Measurements from ENCODE around the gene GATD1. TPM values are rescaled to one million over a fixed set of nuclear protein-coding genes. Genes with fewer than 3 reads are reported as not detected.

The GATD1 gene
- total RNA-seq, 1 donor from 2014 or later = 94.9 TPM

DNA sequence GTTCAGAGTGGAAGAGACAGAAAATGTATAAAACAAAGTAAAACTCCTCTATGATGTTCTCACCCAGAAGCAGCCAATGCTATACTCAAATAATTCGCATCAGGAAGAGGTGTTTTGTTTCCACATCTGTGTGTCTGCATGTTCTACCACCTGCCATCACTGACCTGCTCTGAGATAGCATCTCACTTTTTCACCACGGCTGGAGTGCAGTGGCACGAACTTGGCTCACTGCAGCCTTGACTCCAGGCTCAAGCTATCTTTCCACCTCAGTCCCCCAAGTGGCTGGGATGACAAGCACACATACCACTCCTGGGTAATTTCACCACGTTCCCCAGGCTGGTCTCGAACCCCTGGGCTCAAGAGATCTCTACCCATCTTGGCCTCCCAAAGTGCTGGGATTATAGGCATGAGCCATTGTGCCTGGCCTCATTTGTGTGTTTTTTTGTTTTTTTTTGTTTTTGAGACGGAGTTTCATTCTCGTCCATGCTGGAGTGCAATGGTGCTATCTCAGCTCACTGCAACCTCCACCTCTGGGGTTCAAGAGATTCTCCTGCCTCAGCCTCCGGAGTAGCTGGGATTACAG is 15.7 kb downstream of the GATD1 start:
- TF ChIP-seq, protein P1, sequence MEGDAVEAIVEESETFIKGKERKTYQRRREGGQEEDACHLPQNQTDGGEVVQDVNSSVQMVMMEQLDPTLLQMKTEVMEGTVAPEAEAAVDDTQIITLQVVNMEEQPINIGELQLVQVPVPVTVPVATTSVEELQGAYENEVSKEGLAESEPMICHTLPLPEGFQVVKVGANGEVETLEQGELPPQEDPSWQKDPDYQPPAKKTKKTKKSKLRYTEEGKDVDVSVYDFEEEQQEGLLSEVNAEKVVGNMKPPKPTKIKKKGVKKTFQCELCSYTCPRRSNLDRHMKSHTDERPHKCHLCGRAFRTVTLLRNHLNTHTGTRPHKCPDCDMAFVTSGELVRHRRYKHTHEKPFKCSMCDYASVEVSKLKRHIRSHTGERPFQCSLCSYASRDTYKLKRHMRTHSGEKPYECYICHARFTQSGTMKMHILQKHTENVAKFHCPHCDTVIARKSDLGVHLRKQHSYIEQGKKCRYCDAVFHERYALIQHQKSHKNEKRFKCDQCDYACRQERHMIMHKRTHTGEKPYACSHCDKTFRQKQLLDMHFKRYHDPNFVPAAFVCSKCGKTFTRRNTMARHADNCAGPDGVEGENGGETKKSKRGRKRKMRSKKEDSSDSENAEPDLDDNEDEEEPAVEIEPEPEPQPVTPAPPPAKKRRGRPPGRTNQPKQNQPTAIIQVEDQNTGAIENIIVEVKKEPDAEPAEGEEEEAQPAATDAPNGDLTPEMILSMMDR (conservative IDR thresholded peaks at IDR 0.05) = no peak
- Mint-ChIP-seq H3K4me3 (peak overlapping the region; percentile 27), H3K27ac (ENCODE audit: unreplicated experiment) (peak overlapping the region; percentile 75), H3K36me3 (ENCODE audit: low read depth) (peaks cover 3% of the 10 kb centered on the region), H3K4me1 (no peaks in the 10 kb centered on the region), H3K9me3 (no peaks in the 10 kb centered on the region), H3K27me3 (ENCODE audit: low read depth) (peaks cover 2% of the 10 kb centered on the region)
- no peak for DNase-seq (ENCODE audit: low read depth, low spot score)

DNA sequence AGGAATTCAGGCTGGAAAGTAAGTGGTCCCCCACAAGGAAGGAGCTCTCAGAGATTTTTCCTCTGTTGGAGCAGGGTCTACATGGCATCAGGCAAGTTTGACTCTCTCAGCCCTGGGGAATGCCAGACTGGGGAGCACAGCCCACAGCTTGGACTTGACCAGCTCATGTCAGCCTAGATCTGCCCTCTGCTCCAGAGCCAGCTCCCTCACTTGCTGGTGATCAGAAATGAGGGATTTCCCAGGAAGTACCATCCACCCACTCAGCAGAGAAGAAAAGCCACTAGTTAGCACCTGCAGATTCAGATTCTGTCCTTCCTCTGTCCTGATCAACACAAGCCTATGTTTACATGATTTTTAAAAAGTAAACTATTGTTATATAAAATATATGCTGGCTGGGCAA is 17.1 kb downstream of the GATD1 start:
- Mint-ChIP-seq H3K4me1 (no peaks in the 10 kb centered on the region), H3K27me3 (ENCODE audit: low read depth) (peaks cover 2% of the 10 kb centered on the region), H3K27ac (ENCODE audit: unreplicated experiment) (no peak overlapping the region), H3K9me3 (no peaks in the 10 kb centered on the region), H3K36me3 (ENCODE audit: low read depth) (peaks cover 2% of the 10 kb centered on the region), H3K4me3 (no peak overlapping the region)
- TF ChIP-seq, protein P1 (conservative IDR thresholded peaks at IDR 0.05) = no peak
- no peak for DNase-seq (ENCODE audit: low read depth, low spot score)

DNA sequence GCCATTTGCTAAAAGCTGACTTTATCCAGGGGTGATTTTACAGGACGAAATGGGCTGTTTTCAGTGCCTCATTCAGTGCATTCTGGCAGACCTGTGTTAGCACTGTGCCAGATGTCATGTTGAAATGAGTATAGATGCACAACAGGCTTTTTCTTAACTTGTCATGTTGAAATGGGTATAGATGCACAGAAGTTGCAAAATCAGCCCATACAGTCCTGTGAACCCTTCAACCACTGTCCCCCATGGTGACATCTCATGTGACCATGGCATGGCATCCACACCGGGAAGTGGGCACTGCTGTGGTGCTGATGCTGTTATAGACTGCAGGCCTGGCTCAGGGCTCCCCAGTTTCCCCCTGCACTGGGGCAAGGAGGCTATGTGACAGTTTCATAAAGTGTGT is 27.6 kb downstream of the GATD1 start:
- H3K9me3 Mint-ChIP-seq = no peaks in the 10 kb centered on the region
- no peak for DNase-seq (ENCODE audit: low read depth, low spot score)
- TF ChIP-seq, protein P1 (conservative IDR thresholded peaks at IDR 0.05) = no peak
- no peak overlapping the region for H3K27ac Mint-ChIP-seq (ENCODE audit: unreplicated experiment)
- no peaks in the 10 kb centered on the region for H3K27me3 Mint-ChIP-seq (ENCODE audit: low read depth)
- H3K4me1 Mint-ChIP-seq = peaks cover 16% of the 10 kb centered on the region
- H3K4me3 Mint-ChIP-seq = peak overlapping the region; percentile 75
- H3K36me3 Mint-ChIP-seq (ENCODE audit: low read depth) = no peaks in the 10 kb centered on the region

DNA sequence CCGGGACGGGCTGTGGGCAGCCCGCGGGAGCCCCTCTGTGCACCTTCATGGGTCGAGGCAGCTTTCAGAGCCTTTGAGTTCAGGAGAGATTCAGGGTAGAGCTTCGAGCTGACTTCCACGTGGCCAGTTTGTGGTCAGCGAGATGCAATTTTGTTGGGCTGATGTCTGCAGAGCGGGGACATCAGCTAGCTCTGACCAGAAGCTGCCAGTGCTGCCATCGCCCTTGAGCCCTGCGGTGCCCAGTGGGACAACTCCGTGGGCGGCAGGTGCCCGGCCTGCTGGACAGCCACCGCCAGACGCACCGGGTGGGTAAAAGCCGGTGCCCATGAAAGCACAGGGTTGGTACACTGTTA is 29.3 kb downstream of the GATD1 start:
- H3K4me3 Mint-ChIP-seq = peak overlapping the region; percentile 91
- H3K36me3 Mint-ChIP-seq (ENCODE audit: low read depth) = no peaks in the 10 kb centered on the region
- peaks cover 20% of the 10 kb centered on the region for H3K4me1 Mint-ChIP-seq
- DNase-seq (ENCODE audit: low read depth, low spot score) = no peak
- no peaks in the 10 kb centered on the region for H3K27me3 Mint-ChIP-seq (ENCODE audit: low read depth)
- TF ChIP-seq, protein P1 (conservative IDR thresholded peaks at IDR 0.05) = no peak
- H3K9me3 Mint-ChIP-seq = no peaks in the 10 kb centered on the region
- no peak overlapping the region for H3K27ac Mint-ChIP-seq (ENCODE audit: unreplicated experiment)

DNA sequence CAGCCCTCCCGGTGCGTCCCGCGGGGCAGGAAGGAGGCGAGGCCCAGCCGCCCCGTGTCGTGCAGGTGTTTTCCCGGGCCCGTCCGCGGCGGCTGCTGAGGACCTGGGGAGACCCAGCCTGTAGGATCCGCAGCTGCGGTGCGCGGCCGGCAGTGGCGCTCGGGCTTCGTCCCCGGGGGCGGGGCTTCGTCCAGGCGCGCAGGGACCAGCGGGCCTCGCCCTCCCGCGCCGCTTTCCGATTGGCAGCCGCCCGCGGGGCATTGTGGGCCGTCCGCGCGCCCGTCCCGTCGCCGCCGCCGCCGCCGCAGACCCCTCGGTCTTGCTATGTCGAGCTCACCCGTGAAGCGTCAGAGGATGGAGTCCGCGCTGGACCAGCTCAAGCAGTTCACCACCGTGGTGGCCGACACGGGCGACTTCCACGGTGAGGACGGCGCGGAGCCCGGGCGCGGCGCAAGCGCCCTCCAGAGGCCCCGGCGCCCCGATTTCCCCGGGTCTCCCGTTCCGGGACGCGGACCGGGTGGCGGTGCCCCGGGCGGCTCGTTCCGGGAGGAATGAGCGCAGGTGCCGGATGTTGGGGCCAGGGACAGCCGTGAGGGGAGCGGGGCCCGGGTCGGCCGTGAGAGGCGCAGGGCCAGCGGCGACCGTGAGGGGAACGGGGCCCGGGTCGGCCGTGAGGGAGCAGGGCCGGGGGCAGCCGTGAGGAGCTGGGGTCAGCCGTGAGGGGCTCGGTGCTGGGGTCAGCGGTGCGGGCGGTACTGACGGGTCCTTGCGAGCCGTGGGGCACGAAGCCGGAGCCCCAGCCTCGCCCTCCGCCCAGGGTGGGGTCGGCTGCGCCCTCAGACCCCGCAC is 29.9 kb downstream of the GATD1 start, which contains the start of gene TALDO1:
Gene TALDO1, plus strand, starts transcription at position 307 of the 849 bp plus-strand sequence. Its CDS starts 18 bp downstream, at position 325.
- TF ChIP-seq, protein P1 (conservative IDR thresholded peaks at IDR 0.05) = peak; percentile 33
- Mint-ChIP-seq H3K27ac (ENCODE audit: unreplicated experiment) (no peak within 1 kb of the TSS), H3K27me3 (ENCODE audit: low read depth) (no peaks in the 10 kb centered on the region), H3K9me3 (no peaks in the 10 kb centered on the region), H3K4me1 (peaks cover 20% of the 10 kb centered on the region), H3K36me3 (ENCODE audit: low read depth) (no peaks in the 10 kb centered on the region), H3K4me3 (peak within 1 kb of the TSS; percentile 91)
- peak; percentile 91 for DNase-seq (ENCODE audit: low read depth, low spot score)
